ENCODE measurements around the gene FGF11. TPM values are rescaled to one million over a fixed set of nuclear protein-coding genes. Genes with fewer than 3 reads are reported as not detected.

Gene FGF11
- total RNA-seq, 2 donors from 2014 or later: 0.68 TPM; not detected in 1

- TF ChIP-seq CTCF (IDR thresholded peaks at IDR 0.05): no peak
- Histone ChIP-seq H3K27me3 (replicated peaks; ENCODE audit: insufficient read depth) (no peaks in the 10 kb centered on the region), H3K36me3 (no peaks in the 10 kb centered on the region), H3K4me1 (ENCODE audit: control insufficient read depth in 1 of 2, low read depth in 2 of 2) (no peaks in the 10 kb centered on the region), H3K9me3 (no peaks in the 10 kb centered on the region), H3K27ac (no peak overlapping the region), H3K4me3 (no peak overlapping the region)
- DNase-seq (ENCODE audit: low spot score) (no peak), ATAC-seq (ENCODE audit: insufficient number of reproducible peaks, low FRiP score, low read depth) (no peak)
Observed at GRCh38 chr17:7429722-7430121, 9.6 kb upstream of the FGF11 start.

- TF ChIP-seq CTCF (IDR thresholded peaks at IDR 0.05): no peak
- Histone ChIP-seq H3K27me3 (replicated peaks; ENCODE audit: insufficient read depth) (no peaks in the 10 kb centered on the region), H3K9me3 (no peaks in the 10 kb centered on the region), H3K36me3 (no peaks in the 10 kb centered on the region), H3K4me3 (no peak overlapping the region), H3K4me1 (ENCODE audit: control insufficient read depth in 1 of 2, low read depth in 2 of 2) (peaks cover 0 to 10% of the 10 kb centered on the region in 2 donors), H3K27ac (no peak overlapping the region)
- no peak for DNase-seq (ENCODE audit: low spot score)
- ATAC-seq (ENCODE audit: insufficient number of reproducible peaks, low FRiP score, low read depth): no peak
Observed at GRCh38 chr17:7431231-7431630, 8.1 kb upstream of the FGF11 start.

- DNase-seq (ENCODE audit: low spot score) (no peak), ATAC-seq (ENCODE audit: insufficient number of reproducible peaks, low FRiP score, low read depth) (no peak)
- Histone ChIP-seq H3K4me1 (ENCODE audit: control insufficient read depth in 1 of 2, low read depth in 2 of 2) (peaks cover 6 to 21% of the 10 kb centered on the region in 2 donors), H3K27ac (no peak overlapping the region), H3K27me3 (replicated peaks; ENCODE audit: insufficient read depth) (no peaks in the 10 kb centered on the region), H3K9me3 (no peaks in the 10 kb centered on the region), H3K36me3 (no peaks in the 10 kb centered on the region), H3K4me3 (no peak overlapping the region)
- TF ChIP-seq CTCF (IDR thresholded peaks at IDR 0.05): no peak
Observed at GRCh38 chr17:7432296-7432695, 7.0 kb upstream of the FGF11 start.

- Histone ChIP-seq H3K4me3 (peak overlapping the region; percentile 83), H3K27me3 (replicated peaks; ENCODE audit: insufficient read depth) (peaks cover 5% of the 10 kb centered on the region), H3K4me1 (ENCODE audit: control insufficient read depth in 1 of 2, low read depth in 2 of 2) (peaks cover 25 to 52% of the 10 kb centered on the region in 2 donors), H3K36me3 (no peaks in the 10 kb centered on the region), H3K9me3 (no peaks in the 10 kb centered on the region), H3K27ac (peak overlapping the region in 1 of 2 donors; percentile 31)
- no peak for TF ChIP-seq CTCF (IDR thresholded peaks at IDR 0.05)
- DNase-seq (ENCODE audit: low spot score): no peak
- peak; percentile 2 for ATAC-seq (ENCODE audit: insufficient number of reproducible peaks, low FRiP score, low read depth)
Observed at GRCh38 chr17:7435676-7436555, 3.4 kb upstream of the FGF11 start.

- peak; percentile 79 for TF ChIP-seq CTCF (IDR thresholded peaks at IDR 0.05)
- DNase-seq (ENCODE audit: low spot score) (no peak), ATAC-seq (ENCODE audit: insufficient number of reproducible peaks, low FRiP score, low read depth) (peak; percentile 42)
- peaks cover 25 to 53% of the 10 kb centered on the region in 2 donors for H3K4me1 ChIP-seq (ENCODE audit: control insufficient read depth in 1 of 2, low read depth in 2 of 2)
- peak overlapping the region; percentile 83 for H3K4me3 ChIP-seq
- H3K27me3 ChIP-seq (replicated peaks; ENCODE audit: insufficient read depth): peaks cover 5% of the 10 kb centered on the region
- H3K9me3 ChIP-seq: no peaks in the 10 kb centered on the region
- H3K36me3 ChIP-seq: no peaks in the 10 kb centered on the region
- peak overlapping the region in 1 of 2 donors; percentile 42 for H3K27ac ChIP-seq
Observed at GRCh38 chr17:7436556-7437368, 2.5 kb upstream of the FGF11 start.

Measured in thoracic aorta (tissue), 2 donors.